Measurements from ENCODE around the gene GYG1.
A peak's percentile ranks its signal among the peaks of the same experiment; 100 is the strongest.

GYG1 gene

GRCh38 chr3:148990236-148990635, 1.1 kb upstream of the GYG1 start:
- no peak overlapping the region for H3K4me3 ChIP-seq (ENCODE audit: low read length)
- DNase-seq (ENCODE audit: low read depth): no peak
- no peak for TF ChIP-seq CTCF (conservative IDR thresholded peaks at IDR 0.05; ENCODE audit: low read length)

- H3K4me3 ChIP-seq (ENCODE audit: low read length): peak overlapping the region; percentile 70
- peak; percentile 38 for DNase-seq (ENCODE audit: low read depth)
- 0 out of 2 replicates have a peak, but pooled peaks have one; percentile 0 for TF ChIP-seq CTCF (conservative IDR thresholded peaks at IDR 0.05; ENCODE audit: low read length)
These were observed 791 bp downstream of the GYG1 start for GRCh38 chr3:148992027-148992634.

GRCh38 chr3:148992635-148993255, 1.4 kb downstream of the GYG1 start:
- DNase-seq (ENCODE audit: low read depth): no peak
- H3K4me3 ChIP-seq (ENCODE audit: low read length): peak overlapping the region; percentile 70
- no peak for TF ChIP-seq CTCF (conservative IDR thresholded peaks at IDR 0.05; ENCODE audit: low read length)

GRCh38 chr3:148997623-148998022, 6.3 kb downstream of the GYG1 start:
- DNase-seq (ENCODE audit: low read depth): no peak
- no peak for TF ChIP-seq CTCF (conservative IDR thresholded peaks at IDR 0.05; ENCODE audit: low read length)
- no peak overlapping the region for H3K4me3 ChIP-seq (ENCODE audit: low read length)

- DNase-seq (ENCODE audit: low read depth): no peak
- no peak overlapping the region for H3K4me3 ChIP-seq (ENCODE audit: low read length)
- no peak for TF ChIP-seq CTCF (conservative IDR thresholded peaks at IDR 0.05; ENCODE audit: low read length)
These were observed 7.0 kb downstream of the GYG1 start for GRCh38 chr3:148998297-148998696.

- no peak overlapping the region for H3K4me3 ChIP-seq (ENCODE audit: low read length)
- no peak for DNase-seq (ENCODE audit: low read depth)
- TF ChIP-seq CTCF (conservative IDR thresholded peaks at IDR 0.05; ENCODE audit: low read length): no peak
These were observed 7.5 kb downstream of the GYG1 start for GRCh38 chr3:148998715-148999423.

GRCh38 chr3:148999806-149000205, 8.5 kb downstream of the GYG1 start:
- no peak for DNase-seq (ENCODE audit: low read depth)

More at GRCh38 chr3:148999806-149000205, 8.5 kb downstream of the GYG1 start:
- TF ChIP-seq CTCF (conservative IDR thresholded peaks at IDR 0.05; ENCODE audit: low read length): no peak
- H3K4me3 ChIP-seq (ENCODE audit: low read length): no peak overlapping the region
